HEK293 (cell line): ENCODE data around the gene TMEM41B.

Experiments used
- CTCF ChIP-seq: fragments of 450-650 bp; formaldehyde crosslinking; IDR thresholded peaks from 2 replicates; pipeline ENCODE4 v1.5.1; 2016; ENCODE audit warnings: missing biosample characterization, missing genetic modification characterization
- RBAK ChIP-seq: fragments of 450-650 bp; formaldehyde crosslinking; IDR thresholded peaks from 2 replicates; pipeline ENCODE4 v1.5.1; 2016; ENCODE audit warnings: missing biosample characterization, missing genetic modification characterization
- REST ChIP-seq: fragments of 450-650 bp; formaldehyde crosslinking; IDR thresholded peaks from 2 replicates; pipeline ENCODE4 v1.5.1; 2016; ENCODE audit warnings: missing biosample characterization, missing genetic modification characterization
- ZBTB49 ChIP-seq: fragments of 450-650 bp; formaldehyde crosslinking; IDR thresholded peaks from 2 replicates; pipeline ENCODE4 v1.5.1; 2016; ENCODE audit warnings: missing biosample characterization, missing genetic modification characterization, low read depth
- ZNF19 ChIP-seq: fragments of 450-650 bp; formaldehyde crosslinking; IDR thresholded peaks from 2 replicates; pipeline ENCODE4; 2016; ENCODE audit warnings: missing biosample characterization, missing genetic modification characterization, low read depth
- ZNF311 ChIP-seq: fragments of 450-650 bp; formaldehyde crosslinking; IDR thresholded peaks from 2 replicates; pipeline ENCODE4 v1.5.1; 2017; ENCODE audit warnings: missing biosample characterization, missing genetic modification characterization, borderline replicate concordance
- ZNF510 ChIP-seq: fragments of 450-650 bp; formaldehyde crosslinking; IDR thresholded peaks from 2 replicates; pipeline ENCODE4 v1.5.1; 2018; ENCODE audit warnings: mild to moderate bottlenecking, missing genetic modification characterization, missing biosample characterization; ENCODE audit not compliant: insufficient replicate concordance

DNA sequence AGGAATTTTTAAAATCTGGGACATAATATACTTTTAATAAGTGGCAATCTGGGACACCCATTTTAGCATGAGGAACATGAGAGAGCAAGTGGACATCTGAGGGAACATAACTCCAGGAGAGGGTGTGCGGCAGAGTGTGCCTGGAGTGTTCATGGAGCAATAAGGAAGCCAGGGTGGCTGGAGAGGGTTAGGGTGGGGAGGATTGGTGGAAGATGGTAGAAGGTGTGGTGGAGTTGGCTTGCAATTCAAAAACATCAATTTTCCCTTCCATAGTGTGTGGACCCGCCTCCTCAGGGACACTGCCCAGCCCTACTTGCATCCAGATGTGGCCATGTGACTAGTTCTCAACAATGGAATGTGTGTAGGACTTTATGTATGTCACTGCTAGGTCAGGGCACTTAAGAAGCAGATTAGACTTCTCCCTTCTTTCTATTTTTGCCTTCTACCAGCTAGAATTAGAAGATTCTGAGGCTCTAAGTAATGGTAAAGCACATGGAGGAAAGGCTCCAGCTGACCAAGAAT, 44.8 kb downstream of the TMEM41B start:
- TF ChIP-seq CTCF, result no peak
- no peak for TF ChIP-seq ZBTB49 (tag by site-specific recombination)
- no peak for TF ChIP-seq RBAK
- TF ChIP-seq ZNF510 (tag by site-specific recombination), result no peak
- TF ChIP-seq ZNF311, result no peak
- no peak for TF ChIP-seq ZNF19 (tag by site-specific recombination)
- TF ChIP-seq REST, result no peak
